ENCODE measurements around the gene DBP. TPM values are rescaled to one million over a fixed set of nuclear protein-coding genes. Genes with fewer than 3 reads are reported as not detected.

Gene DBP
- total and polyA plus RNA-seq, 10 of the 15 experiments (the other 5 are each of a cell fraction or from before 2014, with no cell fraction given): 2.0 to 10.6 (median 6.9) TPM

DNA sequence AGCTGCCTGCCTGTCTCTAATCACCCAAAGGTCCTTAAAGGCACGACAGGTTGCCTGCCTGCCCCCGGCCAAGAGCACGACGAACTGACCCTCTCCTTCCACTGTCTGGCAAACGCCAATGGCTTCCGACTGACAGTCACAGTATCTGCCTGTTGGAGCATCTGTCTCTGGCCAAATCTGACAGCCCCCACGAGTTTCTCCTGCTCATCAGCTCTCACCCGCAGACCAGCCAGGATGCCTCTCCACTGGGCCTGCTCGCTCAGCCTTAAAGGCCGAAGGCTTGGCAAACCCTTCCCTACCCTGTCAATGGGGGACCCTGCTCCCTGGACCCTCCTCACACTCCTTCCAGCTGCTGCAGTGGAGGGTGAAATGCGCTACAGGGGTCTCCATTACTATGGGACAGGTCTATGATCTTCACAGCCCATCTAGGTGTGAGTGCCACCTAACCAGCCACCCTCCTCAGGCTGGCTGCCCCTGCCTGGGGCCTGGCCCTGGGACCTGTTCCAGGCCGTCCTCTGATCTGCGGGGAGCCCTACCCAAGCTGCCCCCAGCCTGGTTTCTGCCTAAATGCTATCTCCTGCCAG lies 23.2 kb downstream of the DBP start:
- ChIA-PET CTCF (interaction anchor here (0.5 kb wide), 1 partner anchor 29 kb away, joined by 3 read pairs; no protein-coding TSS in a partner anchor), SMC1A (ENCODE audit: uncharacterized antibody, unreplicated experiment) (no interaction called here), RAD21 (ENCODE audit: unreplicated experiment) (no interaction called here), POLR2A (no interaction called here)
- DNase-seq (ENCODE audit: low read depth, low spot score) (no peak), ATAC-seq (peak; percentile 8), FAIRE-seq (no peak)
- intact Hi-C loops (cut with micrococcal nuclease; ENCODE audit: unreplicated experiment) (no loop called here), in situ Hi-C loops (cut with MboI) (no loop called here)
- H3K79me2 ChIP-seq (ENCODE audit: control insufficient read depth, insufficient read depth, low read length): peaks cover 33% of the 10 kb centered on the region
- no peaks in the 10 kb centered on the region for H3K9me3 ChIP-seq (replicated peaks; ENCODE audit: control insufficient read depth, insufficient read depth, low read length)
- no peak overlapping the region for H3K9ac ChIP-seq (ENCODE audit: control insufficient read depth, insufficient read depth, low read length)
- BruUV-seq (replicated peaks): no TSS peak
- H3K4me2 ChIP-seq (ENCODE audit: control insufficient read depth, insufficient read depth): no peak overlapping the region
- H4K20me1 ChIP-seq (ENCODE audit: control insufficient read depth, insufficient read depth): peaks cover 15% of the 10 kb centered on the region
- no peak overlapping the region for H3K27ac ChIP-seq (ENCODE audit: control insufficient read depth, insufficient read depth)
- H3K36me3 ChIP-seq (ENCODE audit: control insufficient read depth in 2 of 2, insufficient read depth in 2 of 2, low read length in 1 of 2): peaks cover 25 to 32% of the 10 kb centered on the region in 2 experiments
- no peak overlapping the region for H2AFZ ChIP-seq (ENCODE audit: control insufficient read depth, low read depth, low read length)
- WGBS (ENCODE audit: insufficient coverage, insufficient replicate concordance, low lambda C conversion rate, missing lambda C conversion rate): 63% methylated on average over 13 of the region's 13 CpGs
- peaks cover 8% of the 10 kb centered on the region; the same call in 1 of the 2 replicates for H3K4me1 ChIP-seq (ENCODE audit: control insufficient read depth, insufficient read depth, low read length)
- H3K27me3 ChIP-seq (replicated peaks in 1 of 2; ENCODE audit: control insufficient read depth in 2 of 2, insufficient read depth in 2 of 2, low read length in 1 of 2): no peaks in the 10 kb centered on the region
- H3K4me3 ChIP-seq: no peak overlapping the region
- TF ChIP-seq IRF5 (IDR thresholded peaks at IDR 0.05; ENCODE audit: borderline replicate concordance): no peak
- TF ChIP-seq, protein P1, sequence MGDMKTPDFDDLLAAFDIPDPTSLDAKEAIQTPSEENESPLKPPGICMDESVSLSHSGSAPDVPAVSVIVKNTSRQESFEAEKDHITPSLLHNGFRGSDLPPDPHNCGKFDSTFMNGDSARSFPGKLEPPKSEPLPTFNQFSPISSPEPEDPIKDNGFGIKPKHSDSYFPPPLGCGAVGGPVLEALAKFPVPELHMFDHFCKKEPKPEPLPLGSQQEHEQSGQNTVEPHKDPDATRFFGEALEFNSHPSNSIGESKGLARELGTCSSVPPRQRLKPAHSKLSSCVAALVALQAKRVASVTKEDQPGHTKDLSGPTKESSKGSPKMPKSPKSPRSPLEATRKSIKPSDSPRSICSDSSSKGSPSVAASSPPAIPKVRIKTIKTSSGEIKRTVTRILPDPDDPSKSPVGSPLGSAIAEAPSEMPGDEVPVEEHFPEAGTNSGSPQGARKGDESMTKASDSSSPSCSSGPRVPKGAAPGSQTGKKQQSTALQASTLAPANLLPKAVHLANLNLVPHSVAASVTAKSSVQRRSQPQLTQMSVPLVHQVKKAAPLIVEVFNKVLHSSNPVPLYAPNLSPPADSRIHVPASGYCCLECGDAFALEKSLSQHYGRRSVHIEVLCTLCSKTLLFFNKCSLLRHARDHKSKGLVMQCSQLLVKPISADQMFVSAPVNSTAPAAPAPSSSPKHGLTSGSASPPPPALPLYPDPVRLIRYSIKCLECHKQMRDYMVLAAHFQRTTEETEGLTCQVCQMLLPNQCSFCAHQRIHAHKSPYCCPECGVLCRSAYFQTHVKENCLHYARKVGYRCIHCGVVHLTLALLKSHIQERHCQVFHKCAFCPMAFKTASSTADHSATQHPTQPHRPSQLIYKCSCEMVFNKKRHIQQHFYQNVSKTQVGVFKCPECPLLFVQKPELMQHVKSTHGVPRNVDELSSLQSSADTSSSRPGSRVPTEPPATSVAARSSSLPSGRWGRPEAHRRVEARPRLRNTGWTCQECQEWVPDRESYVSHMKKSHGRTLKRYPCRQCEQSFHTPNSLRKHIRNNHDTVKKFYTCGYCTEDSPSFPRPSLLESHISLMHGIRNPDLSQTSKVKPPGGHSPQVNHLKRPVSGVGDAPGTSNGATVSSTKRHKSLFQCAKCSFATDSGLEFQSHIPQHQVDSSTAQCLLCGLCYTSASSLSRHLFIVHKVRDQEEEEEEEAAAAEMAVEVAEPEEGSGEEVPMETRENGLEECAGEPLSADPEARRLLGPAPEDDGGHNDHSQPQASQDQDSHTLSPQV (IDR thresholded peaks at IDR 0.05): no peak
- peak; percentile 29; the same call in 1 of the 2 replicates for TF ChIP-seq POLR2AphosphoS2 (IDR thresholded peaks at IDR 0.05; ENCODE audit: low read depth, low read length)
- TF ChIP-seq LARP7 (IDR thresholded peaks at IDR 0.05): no peak
- TF ChIP-seq, protein P2, sequence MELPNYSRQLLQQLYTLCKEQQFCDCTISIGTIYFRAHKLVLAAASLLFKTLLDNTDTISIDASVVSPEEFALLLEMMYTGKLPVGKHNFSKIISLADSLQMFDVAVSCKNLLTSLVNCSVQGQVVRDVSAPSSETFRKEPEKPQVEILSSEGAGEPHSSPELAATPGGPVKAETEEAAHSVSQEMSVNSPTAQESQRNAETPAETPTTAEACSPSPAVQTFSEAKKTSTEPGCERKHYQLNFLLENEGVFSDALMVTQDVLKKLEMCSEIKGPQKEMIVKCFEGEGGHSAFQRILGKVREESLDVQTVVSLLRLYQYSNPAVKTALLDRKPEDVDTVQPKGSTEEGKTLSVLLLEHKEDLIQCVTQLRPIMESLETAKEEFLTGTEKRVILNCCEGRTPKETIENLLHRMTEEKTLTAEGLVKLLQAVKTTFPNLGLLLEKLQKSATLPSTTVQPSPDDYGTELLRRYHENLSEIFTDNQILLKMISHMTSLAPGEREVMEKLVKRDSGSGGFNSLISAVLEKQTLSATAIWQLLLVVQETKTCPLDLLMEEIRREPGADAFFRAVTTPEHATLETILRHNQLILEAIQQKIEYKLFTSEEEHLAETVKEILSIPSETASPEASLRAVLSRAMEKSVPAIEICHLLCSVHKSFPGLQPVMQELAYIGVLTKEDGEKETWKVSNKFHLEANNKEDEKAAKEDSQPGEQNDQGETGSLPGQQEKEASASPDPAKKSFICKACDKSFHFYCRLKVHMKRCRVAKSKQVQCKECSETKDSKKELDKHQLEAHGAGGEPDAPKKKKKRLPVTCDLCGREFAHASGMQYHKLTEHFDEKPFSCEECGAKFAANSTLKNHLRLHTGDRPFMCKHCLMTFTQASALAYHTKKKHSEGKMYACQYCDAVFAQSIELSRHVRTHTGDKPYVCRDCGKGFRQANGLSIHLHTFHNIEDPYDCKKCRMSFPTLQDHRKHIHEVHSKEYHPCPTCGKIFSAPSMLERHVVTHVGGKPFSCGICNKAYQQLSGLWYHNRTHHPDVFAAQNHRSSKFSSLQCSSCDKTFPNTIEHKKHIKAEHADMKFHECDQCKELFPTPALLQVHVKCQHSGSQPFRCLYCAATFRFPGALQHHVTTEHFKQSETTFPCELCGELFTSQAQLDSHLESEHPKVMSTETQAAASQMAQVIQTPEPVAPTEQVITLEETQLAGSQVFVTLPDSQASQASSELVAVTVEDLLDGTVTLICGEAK (IDR thresholded peaks at IDR 0.05; ENCODE audit: borderline replicate concordance): no peak
- TF ChIP-seq ZBTB4 (CRISPR knock-in tag; IDR thresholded peaks at IDR 0.05): no peak
- no peak for TF ChIP-seq ZZZ3 (IDR thresholded peaks at IDR 0.05; ENCODE audit: control insufficient read depth, insufficient read length, low read depth)
- TF ChIP-seq RAD51 (IDR thresholded peaks at IDR 0.05): no peak
- TF ChIP-seq POLR2AphosphoS5 (IDR thresholded peaks at IDR 0.05; ENCODE audit: low read length): peak; percentile 85
- TF ChIP-seq EZH2 (IDR thresholded peaks at IDR 0.05; ENCODE audit: borderline replicate concordance, control insufficient read depth, low read depth, low read length): no peak
